H1 (cell line): ENCODE data around the gene BLMH. TPM values are rescaled to one million over a fixed set of nuclear protein-coding genes. Genes with fewer than 3 reads are reported as not detected.

Experiments
- EGR1 ChIP-seq: IDR thresholded peaks from 2 replicates; pipeline ENCODE4 v1.6.1; 2011; ENCODE audit warnings: low read depth, low read length, borderline replicate concordance
- EP300 ChIP-seq, 2 experiments: IDR thresholded peaks; 1 replicate in 1 of 2; 2 replicates in 1 of 2; pipeline ENCODE4 v1.6.1; 2011 to 2012; ENCODE audit warnings: low read depth in 2 of 2, low read length in 2 of 2, mild to moderate bottlenecking in 2 of 2, borderline replicate concordance in 1 of 2, inconsistent platforms in 1 of 2, moderate library complexity in 1 of 2
- SP4 ChIP-seq: IDR thresholded peaks from 2 replicates; pipeline ENCODE4 v1.6.1; 2012; ENCODE audit warnings: low read length, inconsistent platforms
- TCF12 ChIP-seq: IDR thresholded peaks from 2 replicates; pipeline ENCODE4 v1.6.1; 2011; ENCODE audit warnings: low read depth, mild to moderate bottlenecking, low read length
- polyA plus RNA-seq, 7 experiments: library from polyadenylated mRNA; depleted of rRNA in 3 of 7; stranded (reverse) in 5 of 7; unstranded in 2 of 7; fragments of >200 nt in 5 of 7; fragments of 200-250 nt in 2 of 7; gene quantifications; 1 replicate in 5 of 7; 2 replicates in 1 of 7; 4 replicates in 1 of 7; pipeline versions ENCODE4 v1.2.1 to v1.2.3, GENCODE V29; 2011 to 2013; ENCODE audit warnings: missing spikeins in 2 of 7, mixed read lengths in 2 of 7
- total RNA-seq: library from RNA; stranded (reverse); fragmentation: NEBNext Ultra II Directional; extraction: Animal tissue kit (Norgen Biotek cat#: 25700); gene quantifications from 2 replicates; pipeline ENCODE4 v1.2.1, GENCODE V29; 2021

Gene BLMH
- total and polyA plus RNA-seq, 2 of the 8 experiments (the other 6 are each of a cell fraction or from before 2014, with no cell fraction given), result 18.2 to 74.3 TPM

GRCh38 chr17:30208214-30208613, 83.5 kb downstream of the BLMH start (continued):
- TF ChIP-seq EP300 (IDR thresholded peaks at IDR 0.05; ENCODE audit: borderline replicate concordance in 1 of 2, low read depth in 2 of 2, low read length in 2 of 2) (no peak), TCF12 (no peak), SP4 (no peak), EGR1 (no peak)
